Measurements from ENCODE around the gene KAZN. TPM values are rescaled to one million over a fixed set of nuclear protein-coding genes. Genes with fewer than 3 reads are reported as not detected.

The KAZN gene
- total and polyA plus RNA-seq, 9 donors = 10.1 to 56.4 (median 27.9) TPM

DNA sequence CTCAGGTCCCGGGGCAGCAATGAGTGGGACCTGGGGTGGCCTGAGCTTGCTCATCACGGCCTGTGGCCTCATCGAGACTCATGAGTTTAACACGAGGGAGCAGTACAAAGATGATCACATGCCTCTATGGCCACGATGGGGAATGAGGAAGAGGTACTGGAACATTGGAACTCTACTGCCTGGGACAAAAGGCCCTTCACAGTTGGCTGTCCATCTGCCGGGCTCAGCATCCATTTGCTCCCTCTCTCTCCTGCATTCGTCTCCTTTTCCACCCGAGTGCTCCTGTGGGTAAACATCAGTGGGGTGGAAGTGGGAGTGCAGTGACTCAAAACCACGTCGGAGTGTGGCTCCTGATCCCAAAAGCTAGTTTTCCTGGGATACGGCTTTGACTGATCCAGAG lies 124.9 kb downstream of the KAZN start:
- TF ChIP-seq POLR2A (IDR thresholded peaks at IDR 0.05) (no peak), EP300 (IDR thresholded peaks at IDR 0.05) (no peak)
- TF ChIP-seq, protein P1, sequence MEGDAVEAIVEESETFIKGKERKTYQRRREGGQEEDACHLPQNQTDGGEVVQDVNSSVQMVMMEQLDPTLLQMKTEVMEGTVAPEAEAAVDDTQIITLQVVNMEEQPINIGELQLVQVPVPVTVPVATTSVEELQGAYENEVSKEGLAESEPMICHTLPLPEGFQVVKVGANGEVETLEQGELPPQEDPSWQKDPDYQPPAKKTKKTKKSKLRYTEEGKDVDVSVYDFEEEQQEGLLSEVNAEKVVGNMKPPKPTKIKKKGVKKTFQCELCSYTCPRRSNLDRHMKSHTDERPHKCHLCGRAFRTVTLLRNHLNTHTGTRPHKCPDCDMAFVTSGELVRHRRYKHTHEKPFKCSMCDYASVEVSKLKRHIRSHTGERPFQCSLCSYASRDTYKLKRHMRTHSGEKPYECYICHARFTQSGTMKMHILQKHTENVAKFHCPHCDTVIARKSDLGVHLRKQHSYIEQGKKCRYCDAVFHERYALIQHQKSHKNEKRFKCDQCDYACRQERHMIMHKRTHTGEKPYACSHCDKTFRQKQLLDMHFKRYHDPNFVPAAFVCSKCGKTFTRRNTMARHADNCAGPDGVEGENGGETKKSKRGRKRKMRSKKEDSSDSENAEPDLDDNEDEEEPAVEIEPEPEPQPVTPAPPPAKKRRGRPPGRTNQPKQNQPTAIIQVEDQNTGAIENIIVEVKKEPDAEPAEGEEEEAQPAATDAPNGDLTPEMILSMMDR (IDR thresholded peaks at IDR 0.05) = no peak
- no peaks in the 10 kb centered on the region for H3K9me3 ChIP-seq
- no peak overlapping the region for H3K27ac ChIP-seq
- H3K36me3 ChIP-seq = no peaks in the 10 kb centered on the region
- DNase-seq = no peak
- no peaks in the 10 kb centered on the region for H3K4me1 ChIP-seq (ENCODE audit: insufficient read depth)
- no peaks in the 10 kb centered on the region for H3K27me3 ChIP-seq
- WGBS, 3 donors = 76 to 84% (median 80%) methylated on average over 11 of the region's 11 CpGs
- H3K4me3 ChIP-seq = no peak overlapping the region
- intact Hi-C loops (cut with DNase I) = no loop called here

DNA sequence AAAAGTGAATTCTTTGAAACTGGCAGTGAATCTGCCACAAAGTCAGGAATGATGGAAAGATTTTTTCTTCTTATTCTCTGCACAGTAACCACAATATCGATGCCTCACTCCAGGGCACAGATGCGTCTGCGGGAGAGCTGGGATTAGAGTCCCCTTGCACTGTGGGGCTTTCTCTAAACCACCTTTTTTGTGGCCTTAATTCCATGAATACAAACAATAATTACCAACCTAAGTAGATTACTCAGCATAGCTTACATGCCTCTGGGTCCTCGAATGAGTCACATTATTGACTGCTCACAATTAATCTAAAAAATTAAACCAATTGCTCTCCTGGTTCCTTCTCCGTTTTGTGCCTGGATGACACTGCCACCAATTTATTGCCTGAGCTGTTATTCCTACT lies 125.8 kb downstream of the KAZN start:
- 76 to 87% (median 81%) methylated on average over 5 of the region's 5 CpGs for WGBS, 3 donors
- no peak overlapping the region for H3K4me3 ChIP-seq
- intact Hi-C loops (cut with DNase I) = no loop called here
- H3K9me3 ChIP-seq = no peaks in the 10 kb centered on the region
- H3K36me3 ChIP-seq = no peaks in the 10 kb centered on the region
- TF ChIP-seq POLR2A (IDR thresholded peaks at IDR 0.05) = no peak
- TF ChIP-seq, protein P1 (IDR thresholded peaks at IDR 0.05) = no peak
- no peak for TF ChIP-seq EP300 (IDR thresholded peaks at IDR 0.05)
- DNase-seq = no peak
- no peak overlapping the region for H3K27ac ChIP-seq
- no peaks in the 10 kb centered on the region for H3K27me3 ChIP-seq
- H3K4me1 ChIP-seq (ENCODE audit: insufficient read depth) = no peaks in the 10 kb centered on the region

DNA sequence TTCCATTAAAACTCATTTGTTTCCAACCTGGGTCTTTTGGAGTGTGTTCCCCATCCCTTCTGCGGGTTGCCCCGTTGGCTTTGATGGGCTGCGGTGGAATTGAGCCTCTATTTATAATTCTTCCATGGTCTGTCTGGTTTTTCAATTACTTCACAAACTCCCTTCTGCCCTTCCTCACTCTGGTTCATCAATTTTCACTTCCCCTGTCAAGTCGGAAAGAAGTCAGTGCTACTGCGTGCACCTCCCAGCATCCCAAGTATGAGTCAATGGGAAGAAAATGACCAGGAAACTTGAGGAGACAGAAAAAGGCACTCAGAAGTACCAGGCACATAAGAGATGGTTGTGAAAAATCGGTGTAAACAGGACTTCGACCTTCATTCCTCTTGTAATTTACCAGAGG lies 126.2 kb downstream of the KAZN start:
- no peaks in the 10 kb centered on the region for H3K27me3 ChIP-seq
- H3K36me3 ChIP-seq = no peaks in the 10 kb centered on the region
- no peak for DNase-seq
- 61 to 80% (median 78%) methylated on average over 7 of the region's 7 CpGs for WGBS, 3 donors
- no peak overlapping the region for H3K27ac ChIP-seq
- TF ChIP-seq EP300 (IDR thresholded peaks at IDR 0.05) (no peak), POLR2A (IDR thresholded peaks at IDR 0.05) (no peak)
- TF ChIP-seq, protein P1 (IDR thresholded peaks at IDR 0.05) = no peak
- no peaks in the 10 kb centered on the region for H3K9me3 ChIP-seq
- no peaks in the 10 kb centered on the region for H3K4me1 ChIP-seq (ENCODE audit: insufficient read depth)
- intact Hi-C loops (cut with DNase I) = no loop called here
- H3K4me3 ChIP-seq = no peak overlapping the region

DNA sequence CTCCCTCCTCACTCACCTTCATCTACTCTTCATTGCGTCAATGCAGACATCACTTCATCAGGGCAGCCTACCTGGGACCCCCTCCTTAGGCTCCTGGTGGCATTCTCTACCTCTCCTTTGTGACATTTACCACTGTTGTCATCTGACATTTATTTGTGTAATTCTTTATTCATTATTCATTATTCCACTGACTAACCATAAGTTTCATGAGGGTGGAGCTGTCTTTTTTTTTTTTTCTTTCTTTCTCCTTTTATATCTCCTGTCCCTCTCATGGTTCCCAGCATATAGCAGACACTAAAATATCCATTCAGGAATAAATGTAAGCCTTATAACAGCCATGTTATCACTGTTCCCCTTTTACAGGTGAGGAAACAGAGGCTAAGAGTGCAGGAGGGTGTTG lies 126.8 kb downstream of the KAZN start:
- no peaks in the 10 kb centered on the region for H3K9me3 ChIP-seq
- H3K27me3 ChIP-seq = no peaks in the 10 kb centered on the region
- WGBS, 3 donors = 97 to 98% (median 97%) methylated on average over 1 of the region's 1 CpG
- H3K27ac ChIP-seq = no peak overlapping the region
- no peaks in the 10 kb centered on the region for H3K36me3 ChIP-seq
- no peak for DNase-seq
- intact Hi-C loops (cut with DNase I) = no loop called here
- TF ChIP-seq POLR2A (IDR thresholded peaks at IDR 0.05) (no peak), EP300 (IDR thresholded peaks at IDR 0.05) (no peak)
- TF ChIP-seq, protein P1 (IDR thresholded peaks at IDR 0.05) = no peak
- no peak overlapping the region for H3K4me3 ChIP-seq
- no peaks in the 10 kb centered on the region for H3K4me1 ChIP-seq (ENCODE audit: insufficient read depth)

DNA sequence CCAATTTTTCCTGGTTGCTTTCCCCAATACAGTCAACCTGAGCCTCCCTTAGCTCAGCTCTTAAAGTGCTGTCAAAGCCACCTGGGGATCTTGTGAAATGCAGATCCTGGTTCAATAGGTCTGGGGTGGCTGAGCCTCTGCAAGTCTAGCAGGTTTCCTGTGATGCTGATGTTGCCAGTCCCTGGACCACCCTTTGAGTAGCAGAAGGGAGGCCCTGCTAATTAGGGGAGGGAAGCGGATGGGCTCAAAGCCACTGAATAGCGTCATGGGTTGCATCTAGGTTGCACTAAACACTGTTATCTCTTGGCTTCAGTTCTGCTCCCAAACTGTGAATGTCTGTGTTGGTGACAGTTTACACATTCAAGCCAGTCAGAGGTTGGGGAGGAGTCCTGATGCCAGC lies 127.2 kb downstream of the KAZN start:
- no peak overlapping the region for H3K27ac ChIP-seq
- H3K4me1 ChIP-seq (ENCODE audit: insufficient read depth) = no peaks in the 10 kb centered on the region
- H3K9me3 ChIP-seq = no peaks in the 10 kb centered on the region
- no peaks in the 10 kb centered on the region for H3K27me3 ChIP-seq
- no peak overlapping the region for H3K4me3 ChIP-seq
- no peak for DNase-seq
- intact Hi-C loops (cut with DNase I) = no loop called here
- TF ChIP-seq EP300 (IDR thresholded peaks at IDR 0.05) (no peak), POLR2A (IDR thresholded peaks at IDR 0.05) (no peak)
- TF ChIP-seq, protein P1 (IDR thresholded peaks at IDR 0.05) = no peak
- WGBS, 3 donors = 53 to 62% (median 57%) methylated on average over 2 of the region's 2 CpGs
- no peaks in the 10 kb centered on the region for H3K36me3 ChIP-seq
